HG02623 (cell line): ENCODE measurements around the gene PKNOX2.

Experiments used
- ATAC-seq: cut with Tn5 transposase; IDR thresholded peaks from one replicate; pipeline ENCODE4 v1.9.1; 2021; ENCODE audit warnings: moderate library complexity; ENCODE audit not compliant: unreplicated experiment

PKNOX2 gene

DNA sequence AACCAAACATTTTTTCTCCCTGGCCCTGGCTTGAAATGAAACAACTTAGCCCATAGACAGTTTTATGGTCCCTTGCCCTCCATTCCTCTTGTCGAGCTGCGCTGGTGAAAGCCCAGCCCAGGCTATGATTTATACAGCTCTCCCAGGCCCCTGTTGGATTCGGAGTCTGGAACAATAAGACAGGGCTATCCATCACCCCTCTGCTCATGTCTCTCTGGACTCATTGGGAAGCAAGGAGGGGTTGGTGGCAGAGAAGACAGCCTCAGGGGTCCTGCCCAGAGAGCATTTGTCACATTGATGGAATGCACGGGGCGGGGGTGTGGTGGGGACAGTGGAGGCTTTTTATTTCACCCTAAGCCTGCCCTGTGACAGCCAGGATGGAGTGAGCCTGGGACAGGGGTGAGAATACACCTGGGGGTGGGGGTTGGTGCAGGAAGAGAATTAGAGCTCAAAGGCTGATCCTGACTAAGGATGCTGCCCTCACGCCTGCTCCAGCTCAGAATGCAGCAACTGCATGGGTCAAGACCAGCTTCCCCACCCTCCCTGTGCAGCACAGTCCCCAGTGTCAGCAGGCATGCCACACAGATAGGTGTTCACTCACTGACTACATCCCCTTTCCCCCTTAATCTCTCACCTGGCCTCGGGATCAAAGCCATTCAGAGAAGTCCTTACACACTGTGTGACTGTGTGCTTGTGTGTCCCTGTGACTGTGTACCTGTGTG lies 10.0 kb upstream of the PKNOX2 start:
- no peak for ATAC-seq

DNA sequence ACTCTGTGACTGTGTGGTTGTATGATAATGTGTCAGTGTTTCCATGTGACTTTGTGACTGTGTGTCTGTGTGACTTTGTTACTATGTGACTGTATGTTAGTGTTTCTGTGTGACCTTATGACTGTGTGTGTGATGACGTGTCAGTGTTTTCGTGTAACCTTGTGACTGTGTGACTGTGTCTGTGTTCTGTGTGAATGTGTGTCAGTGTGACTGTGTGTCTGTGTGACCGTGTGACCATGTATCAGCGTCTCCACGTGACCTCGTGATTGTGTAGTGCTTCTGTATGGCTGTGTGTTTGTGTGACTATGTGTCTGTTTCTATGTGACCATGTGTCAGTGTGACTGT lies 9.5 kb upstream of the PKNOX2 start:
- ATAC-seq: no peak

GRCh38 chr11:125155767-125156166 lies 8.8 kb upstream of the PKNOX2 start:
- no peak for ATAC-seq

DNA sequence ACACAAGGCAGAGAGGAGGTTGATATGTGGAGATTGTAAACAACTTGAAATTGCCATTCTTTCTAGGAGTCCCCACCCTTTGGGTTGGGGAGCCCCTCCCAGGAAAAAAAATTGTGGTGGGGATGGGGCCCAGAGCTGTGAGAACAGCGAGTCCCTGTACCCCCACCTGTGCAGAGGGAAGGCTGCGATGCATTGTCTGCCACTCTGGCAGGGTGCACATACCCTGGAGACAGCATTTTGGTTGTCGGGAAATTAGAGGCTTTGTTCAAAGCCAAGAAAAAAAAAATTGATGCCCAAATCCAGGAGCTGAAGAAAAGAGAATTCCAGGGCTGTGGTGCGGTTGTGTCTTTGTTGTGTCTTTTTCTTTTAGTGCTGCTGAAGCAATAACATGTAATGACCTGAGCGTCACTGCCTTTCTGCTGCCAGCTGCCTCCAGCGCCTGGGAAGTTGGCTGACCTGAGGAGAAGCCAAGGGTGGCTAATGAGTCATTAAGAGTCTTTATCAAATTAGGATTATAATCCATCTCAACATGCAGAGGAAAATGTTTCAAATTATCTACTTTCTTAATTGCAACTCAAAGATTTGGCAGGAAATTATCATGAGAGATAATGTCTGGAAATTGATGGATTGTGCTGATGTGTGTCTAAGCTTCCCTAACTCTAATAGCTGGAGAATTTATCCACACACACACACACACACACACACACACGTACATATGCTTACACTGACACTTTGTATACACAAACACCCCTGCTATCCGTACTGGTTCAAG lies 8.0 kb upstream of the PKNOX2 start:
- no peak for ATAC-seq

DNA sequence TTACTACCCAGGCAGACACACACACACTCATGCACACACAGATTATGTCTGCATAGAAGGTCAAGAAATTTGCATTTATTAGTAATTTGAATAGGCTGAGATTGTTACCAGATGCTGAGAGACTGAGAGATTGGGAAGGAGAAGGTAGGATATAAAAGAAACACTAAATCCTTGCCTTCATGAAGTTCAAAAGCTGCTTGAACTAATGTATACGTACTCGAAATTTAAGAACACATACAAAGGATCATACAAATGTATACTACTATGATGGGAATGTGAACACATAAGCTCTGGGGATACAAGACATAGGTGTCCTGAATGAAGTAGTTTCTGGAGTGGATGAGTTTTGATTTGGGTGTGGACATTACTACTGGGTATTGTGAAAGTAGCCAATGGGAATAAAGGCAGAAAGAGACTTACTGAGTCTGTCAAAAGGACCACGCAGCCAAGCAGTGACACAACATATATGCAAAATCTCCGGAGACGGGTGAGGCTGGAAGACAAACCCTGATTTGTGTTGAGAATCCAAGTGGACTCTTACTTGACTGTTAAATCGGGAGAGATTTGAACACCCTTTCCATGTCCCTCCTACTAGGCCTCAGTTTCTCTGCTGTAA lies 7.3 kb upstream of the PKNOX2 start:
- ATAC-seq: no peak

GRCh38 chr11:125157953-125158680 lies 6.4 kb upstream of the PKNOX2 start:
- ATAC-seq: no peak

DNA sequence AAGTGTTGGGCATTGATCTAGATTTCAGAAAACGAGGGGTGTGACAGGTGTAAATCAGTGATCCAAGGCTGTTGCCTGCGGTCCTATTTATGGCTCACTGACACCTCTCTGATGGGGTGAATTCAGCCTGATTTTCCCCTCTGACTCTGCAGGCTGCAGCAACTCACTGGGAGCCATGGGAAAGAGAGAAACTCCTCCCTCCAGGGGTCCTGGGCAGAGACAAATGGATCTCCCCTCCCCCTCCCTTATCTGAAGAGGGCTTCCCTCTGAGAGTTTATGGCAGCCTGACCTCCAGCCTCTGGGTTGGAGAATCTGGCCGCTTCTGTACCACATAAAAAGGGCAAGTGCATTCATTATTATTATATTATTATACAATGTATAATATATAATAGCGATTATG lies 1.8 kb upstream of the PKNOX2 start:
- ATAC-seq: no peak

- ATAC-seq: no peak
Measured at GRCh38 chr11:125163431-125164063, 1.0 kb upstream of the PKNOX2 start.

DNA sequence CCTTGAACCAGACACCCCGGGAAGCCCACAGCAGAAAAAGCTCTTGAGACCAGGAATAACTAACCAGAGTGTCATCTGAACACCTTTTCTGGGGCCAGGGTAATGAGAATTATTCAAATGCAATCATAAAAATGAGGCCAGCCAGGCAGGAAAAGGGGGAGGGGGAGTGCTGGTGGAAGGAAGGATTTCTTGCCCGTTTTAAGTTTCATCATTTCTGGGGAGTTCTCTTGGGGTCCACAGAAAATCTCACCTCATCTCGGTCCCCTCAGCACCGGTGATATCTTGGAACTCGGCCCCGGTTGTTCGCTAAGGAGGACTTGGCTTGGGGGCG lies 495 bp upstream of the PKNOX2 start:
- no peak for ATAC-seq

DNA sequence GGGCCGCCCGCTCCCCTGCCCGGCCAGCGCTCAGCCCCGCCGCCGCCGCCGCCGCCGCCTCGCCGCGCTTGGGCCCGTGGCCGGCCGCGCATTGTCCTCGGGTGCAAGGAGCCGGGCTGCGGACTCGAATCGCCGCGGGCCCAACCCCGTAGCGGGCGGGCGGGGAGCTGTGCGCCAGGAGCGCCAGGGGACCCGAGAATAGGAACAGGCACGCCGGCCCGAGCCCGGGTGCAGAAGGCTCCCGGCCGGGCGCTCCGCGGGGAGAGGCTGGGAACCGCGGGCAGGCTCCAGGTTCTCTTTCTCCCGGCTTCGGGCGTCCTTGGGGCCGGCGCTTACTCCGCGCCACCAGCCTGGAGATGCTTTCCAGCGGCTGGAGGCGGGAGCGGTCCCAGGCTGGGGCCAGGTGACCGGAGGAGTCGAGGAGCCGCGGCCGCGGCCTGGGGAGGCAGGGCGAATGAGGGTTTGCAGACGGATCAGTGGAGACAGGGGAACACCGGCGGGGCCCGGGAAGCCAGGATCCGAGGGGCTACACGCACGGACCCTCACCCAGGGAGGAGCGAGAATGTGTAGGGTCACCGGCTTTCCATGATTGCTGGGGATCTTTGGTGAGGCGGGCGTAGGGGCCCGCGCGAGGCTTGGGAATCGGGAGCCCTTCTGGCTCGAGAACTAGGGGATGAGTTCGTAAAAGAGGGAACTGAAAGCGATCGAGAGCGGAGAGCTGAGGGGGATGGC lies 726 bp downstream of the PKNOX2 start:
- ATAC-seq: no peak

- no peak for ATAC-seq
Measured at GRCh38 chr11:125165843-125166763, 1.6 kb downstream of the PKNOX2 start.

GRCh38 chr11:125166764-125167291 lies 2.3 kb downstream of the PKNOX2 start:
- ATAC-seq: no peak

DNA sequence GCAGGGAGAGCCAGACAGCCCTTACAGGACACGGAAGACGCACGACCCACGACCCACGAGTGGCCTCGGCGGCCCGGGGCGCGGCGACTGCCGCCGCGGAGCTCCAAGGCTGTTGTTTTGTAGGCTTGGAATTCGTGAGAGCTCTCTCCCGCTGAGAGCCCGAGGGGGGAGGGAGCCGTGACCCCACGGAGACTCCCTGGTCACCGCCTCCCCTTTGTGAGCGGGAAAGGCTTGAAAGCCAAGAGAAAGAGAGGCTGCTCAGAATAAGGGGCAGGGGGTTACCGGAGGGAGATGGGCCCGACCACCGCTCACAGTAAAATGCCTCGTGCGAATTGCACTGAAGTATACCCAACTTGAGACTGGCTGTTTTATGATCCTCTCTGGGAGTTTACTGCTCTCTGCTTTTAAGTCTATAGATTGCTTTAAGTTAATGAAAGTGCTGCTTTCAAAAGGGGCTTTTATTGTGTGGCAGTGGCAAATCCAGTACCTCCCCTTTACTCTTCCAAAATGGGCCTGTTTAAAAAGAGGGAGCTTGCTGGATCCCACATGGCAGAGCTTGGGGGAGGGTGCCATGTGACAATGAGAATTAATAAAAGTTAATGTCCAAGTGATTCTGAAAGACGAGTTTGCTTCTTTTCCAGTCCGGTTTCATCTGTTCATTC lies 2.9 kb downstream of the PKNOX2 start:
- no peak for ATAC-seq

- ATAC-seq: no peak
Measured at GRCh38 chr11:125167954-125168835, 3.6 kb downstream of the PKNOX2 start.

DNA sequence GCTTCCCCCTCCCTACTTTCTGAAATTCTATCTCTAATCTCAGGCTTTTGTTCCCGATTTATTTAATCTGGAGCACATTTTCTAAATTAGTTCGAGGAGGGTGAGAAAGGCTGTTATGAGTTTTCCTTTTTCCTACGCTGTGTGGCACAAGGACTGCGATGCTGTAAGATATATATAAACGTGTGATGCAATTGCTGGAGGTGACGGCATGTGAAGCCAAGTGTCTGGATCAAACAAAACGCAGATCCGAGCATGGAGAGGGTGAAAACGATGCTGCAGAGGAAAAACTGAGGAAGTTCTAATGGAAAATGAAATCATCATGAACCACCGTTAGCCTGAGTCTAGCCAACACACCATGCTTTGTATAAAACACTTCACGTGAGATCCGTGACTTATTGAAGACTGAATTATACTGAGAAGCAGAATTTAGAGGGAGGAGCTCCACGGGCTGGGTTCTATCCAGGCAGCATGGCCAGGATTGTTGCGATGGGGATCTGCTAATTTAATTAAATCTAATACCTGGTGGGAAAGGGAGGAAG lies 4.4 kb downstream of the PKNOX2 start:
- no peak for ATAC-seq

- no peak for ATAC-seq
Measured at GRCh38 chr11:125170001-125170509, 5.5 kb downstream of the PKNOX2 start.

DNA sequence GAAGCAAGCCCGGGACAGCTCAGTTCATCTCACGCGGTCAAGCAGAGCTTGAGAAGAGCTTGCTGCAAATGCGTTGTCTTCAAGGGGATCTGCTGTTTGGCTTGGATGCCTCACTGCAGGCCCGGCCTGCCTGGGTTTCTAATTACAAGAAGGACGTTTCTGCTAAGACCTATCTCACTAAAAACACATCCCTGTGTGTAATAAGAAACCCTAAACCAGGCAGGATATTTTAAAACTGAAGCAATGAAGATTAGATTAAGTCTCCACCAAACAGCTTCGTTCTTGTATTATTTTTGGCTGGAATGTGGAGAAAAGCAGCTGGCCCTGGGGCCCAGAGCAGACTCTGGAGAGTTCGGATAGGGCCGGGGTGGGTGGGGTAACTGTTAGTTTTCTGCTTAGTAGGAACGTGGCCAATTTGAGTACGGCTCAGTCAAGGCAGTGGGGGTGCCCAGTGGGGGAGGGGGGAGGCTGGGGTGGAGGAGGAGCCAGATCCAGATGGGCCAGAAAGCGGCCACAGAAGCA lies 6.0 kb downstream of the PKNOX2 start:
- no peak for ATAC-seq
